OCI-LY1 (cell line): ENCODE measurements around the gene TMEM42.

Experiments
- H2AFZ ChIP-seq: fragments of 200-600 bp; sonication (generic), shearing (Covaris generic); 2 replicates; pipeline ENCODE4 v1.6.0; 2014; ENCODE audit warnings: antibody characterized with exemption, mild to moderate bottlenecking, low read length
- H3F3A ChIP-seq: fragments of 200-600 bp; sonication (generic), shearing (Covaris generic); 2 replicates; pipeline ENCODE4 v1.6.0; 2014; ENCODE audit warnings: mild to moderate bottlenecking, antibody characterized with exemption, low read length, moderate library complexity; ENCODE audit not compliant: insufficient read depth
- H3K27ac ChIP-seq: fragments of 200-600 bp; sonication (generic); 2 replicates; pipeline ENCODE4 v1.5.1; 2014; ENCODE audit warnings: low read length, mixed run types, mild to moderate bottlenecking, low read depth; ENCODE audit not compliant: poor library complexity, severe bottlenecking
- H3K27me3 ChIP-seq: fragments of 200-600 bp; sonication (generic); 2 replicates; pipeline ENCODE4 v1.6.0; 2014; ENCODE audit warnings: antibody characterized with exemption, mild to moderate bottlenecking, low read length, moderate library complexity; ENCODE audit not compliant: insufficient read depth
- H3K36me3 ChIP-seq: fragments of 200-600 bp; sonication (generic); 2 replicates; pipeline ENCODE4 v1.6.1; 2014; ENCODE audit warnings: mild to moderate bottlenecking, antibody characterized with exemption, low read length, moderate library complexity, mixed read lengths; ENCODE audit not compliant: insufficient read depth
- H3K4me1 ChIP-seq: fragments of 200-600 bp; sonication (generic); 2 replicates; pipeline ENCODE4 v1.5.1; 2014; ENCODE audit warnings: mild to moderate bottlenecking, low read length, moderate library complexity; ENCODE audit not compliant: insufficient read depth, severe bottlenecking
- H3K4me2 ChIP-seq: fragments of 200-600 bp; sonication (generic), shearing (Covaris generic); 2 replicates; pipeline ENCODE4 v1.6.1; 2014; ENCODE audit warnings: low read length
- H3K4me3 ChIP-seq: fragments of 200-600 bp; sonication (generic); 2 replicates; pipeline ENCODE4 v1.5.1; 2014; ENCODE audit warnings: low read length, low read depth, mild to moderate bottlenecking, mixed read lengths; ENCODE audit not compliant: poor library complexity, severe bottlenecking
- H3K79me2 ChIP-seq: fragments of 200-600 bp; shearing (Covaris generic); 2 replicates; pipeline ENCODE4 v1.6.1; 2016; ENCODE audit warnings: mixed run types, low read length, mixed read lengths; ENCODE audit not compliant: insufficient read depth
- H3K9ac ChIP-seq: fragments of 200-600 bp; sonication (generic), shearing (Covaris generic); 2 replicates; pipeline ENCODE4 v1.6.1; 2014; ENCODE audit warnings: mild to moderate bottlenecking, low read length, mixed read lengths
- H3K9me2 ChIP-seq: fragments of 200-600 bp; sonication (generic), shearing (Covaris generic); 2 replicates; pipeline ENCODE4 v1.6.1; 2014; ENCODE audit warnings: low read depth, mild to moderate bottlenecking, low read length, mixed read lengths
- H3K9me3 ChIP-seq: fragments of 200-600 bp; shearing (Covaris generic); 2 replicates; pipeline ENCODE4 v1.6.1; 2014; ENCODE audit warnings: low read length, mixed read lengths
- H4K20me1 ChIP-seq: fragments of 200-600 bp; sonication (generic), shearing (Covaris generic); 2 replicates; pipeline ENCODE4 v1.6.0; 2016; ENCODE audit warnings: mild to moderate bottlenecking, low read length; ENCODE audit not compliant: insufficient read depth
- CTCF ChIP-seq: fragments of 200-600 bp; sonication (generic), shearing (Covaris generic); IDR thresholded peaks from 2 replicates; pipeline ENCODE4 v1.5.1; 2017; ENCODE audit warnings: mild to moderate bottlenecking, antibody characterized with exemption, low read length, moderate library complexity, mixed read lengths
- EZH2 ChIP-seq: fragments of 200-600 bp; sonication (generic), shearing (Covaris generic); IDR thresholded peaks from 2 replicates; pipeline ENCODE4 v1.8.0; 2017; ENCODE audit warnings: borderline replicate concordance, mixed run types, mild to moderate bottlenecking, antibody characterized with exemption, low read length, moderate library complexity, mixed read lengths

Gene TMEM42

GRCh38 chr3:44865272-44866035 is 3.7 kb downstream of the TMEM42 start:
- H4K20me1 ChIP-seq, result no peaks in the 10 kb centered on the region
- no peak overlapping the region for H2AFZ ChIP-seq
- H3K27ac ChIP-seq, result no peak overlapping the region
- TF ChIP-seq CTCF, result no peak
- TF ChIP-seq EZH2, result no peak
- H3K9me3 ChIP-seq, result no peaks in the 10 kb centered on the region
- peaks cover 26% of the 10 kb centered on the region for H3K36me3 ChIP-seq
- no peak overlapping the region for H3K4me3 ChIP-seq
- H3K9me2 ChIP-seq, result no peaks in the 10 kb centered on the region
- H3K4me2 ChIP-seq, result no peak overlapping the region
- H3K4me1 ChIP-seq, result peaks cover 15% of the 10 kb centered on the region
- no peaks in the 10 kb centered on the region for H3K79me2 ChIP-seq
- peaks cover 3% of the 10 kb centered on the region; the same call in 1 of the 2 replicates for H3F3A ChIP-seq
- H3K9ac ChIP-seq, result no peak overlapping the region
- H3K27me3 ChIP-seq, result no peaks in the 10 kb centered on the region

GRCh38 chr3:44867421-44868111 is 5.9 kb downstream of the TMEM42 start:
- Histone ChIP-seq H3K79me2 (no peaks in the 10 kb centered on the region), H3K4me3 (no peak overlapping the region), H3K27me3 (no peaks in the 10 kb centered on the region), H3K36me3 (peaks cover 25% of the 10 kb centered on the region), H3K9me3 (no peaks in the 10 kb centered on the region), H3K27ac (no peak overlapping the region), H3F3A (no peaks in the 10 kb centered on the region), H3K9me2 (no peaks in the 10 kb centered on the region), H3K4me1 (peaks cover 5% of the 10 kb centered on the region), H3K9ac (no peak overlapping the region), H3K4me2 (no peak overlapping the region), H4K20me1 (no peaks in the 10 kb centered on the region), H2AFZ (no peak overlapping the region)
- TF ChIP-seq EZH2 (no peak), CTCF (no peak)

GRCh38 chr3:44870375-44871061 is 8.8 kb downstream of the TMEM42 start:
- no peak overlapping the region for H3K4me2 ChIP-seq

More at GRCh38 chr3:44870375-44871061, 8.8 kb downstream of the TMEM42 start:
- Histone ChIP-seq H3K4me3 (no peak overlapping the region), H3K4me1 (no peaks in the 10 kb centered on the region), H3K9me3 (no peaks in the 10 kb centered on the region), H3K36me3 (peaks cover 17% of the 10 kb centered on the region), H3K9me2 (no peaks in the 10 kb centered on the region), H3F3A (no peaks in the 10 kb centered on the region), H3K79me2 (no peaks in the 10 kb centered on the region), H3K27me3 (no peaks in the 10 kb centered on the region), H3K27ac (no peak overlapping the region), H2AFZ (no peak overlapping the region), H3K9ac (no peak overlapping the region), H4K20me1 (no peaks in the 10 kb centered on the region)
- TF ChIP-seq EZH2 (no peak), CTCF (no peak)
